Fibroblast of the aortic adventitia (primary cell): Measurements from ENCODE around the gene EDEM3. TPM values are rescaled to one million over a fixed set of nuclear protein-coding genes. Genes with fewer than 3 reads are reported as not detected.

Source experiments
- DNase-seq: peaks from one replicate; pipeline ENCODE4 v3.0.0-alpha.2; 2010; ENCODE audit warnings: low read depth
- H3K4me3 ChIP-seq: 2 replicates; pipeline ENCODE4 v1.5.1; 2011; ENCODE audit warnings: low read depth, mild to moderate bottlenecking, control low read depth, low read length, moderate library complexity
- total RNA-seq: library from RNA; depleted of rRNA; stranded (reverse); fragments of >200 nt; gene quantifications from 2 replicates; pipeline ENCODE4 v1.2.3, GENCODE V29; 2012; ENCODE audit warnings: low replicate concordance
- TF ChIP-seq, protein P1 (sequence below): IDR thresholded peaks from 2 replicates; pipeline ENCODE4 v1.5.1; 2011; ENCODE audit warnings: mild to moderate bottlenecking, low read length, control low read depth, inconsistent platforms; ENCODE audit not compliant: insufficient read depth

The EDEM3 gene
- total RNA-seq, 1 donor, result 47.0 TPM

DNA sequence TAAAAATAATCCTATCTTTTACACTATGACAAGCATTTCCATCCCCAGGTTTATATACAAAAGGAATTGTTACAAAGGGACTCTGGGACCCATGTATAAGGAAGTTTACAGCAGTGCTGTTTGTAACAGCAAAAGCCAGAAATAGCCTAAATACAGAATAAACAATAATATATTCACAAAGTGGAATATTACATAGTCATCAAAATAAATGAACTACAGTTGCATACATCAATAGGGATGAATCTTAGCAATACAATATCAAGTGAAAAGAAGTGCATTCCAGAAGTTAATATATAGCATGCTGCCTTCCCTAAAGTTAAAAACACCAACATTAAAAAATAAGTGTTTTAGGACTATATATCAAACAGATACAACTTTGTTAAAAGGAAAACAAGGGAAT is 77.3 kb downstream of the EDEM3 start:
- DNase-seq, result no peak
- no peak overlapping the region for H3K4me3 ChIP-seq
- TF ChIP-seq, protein P1, sequence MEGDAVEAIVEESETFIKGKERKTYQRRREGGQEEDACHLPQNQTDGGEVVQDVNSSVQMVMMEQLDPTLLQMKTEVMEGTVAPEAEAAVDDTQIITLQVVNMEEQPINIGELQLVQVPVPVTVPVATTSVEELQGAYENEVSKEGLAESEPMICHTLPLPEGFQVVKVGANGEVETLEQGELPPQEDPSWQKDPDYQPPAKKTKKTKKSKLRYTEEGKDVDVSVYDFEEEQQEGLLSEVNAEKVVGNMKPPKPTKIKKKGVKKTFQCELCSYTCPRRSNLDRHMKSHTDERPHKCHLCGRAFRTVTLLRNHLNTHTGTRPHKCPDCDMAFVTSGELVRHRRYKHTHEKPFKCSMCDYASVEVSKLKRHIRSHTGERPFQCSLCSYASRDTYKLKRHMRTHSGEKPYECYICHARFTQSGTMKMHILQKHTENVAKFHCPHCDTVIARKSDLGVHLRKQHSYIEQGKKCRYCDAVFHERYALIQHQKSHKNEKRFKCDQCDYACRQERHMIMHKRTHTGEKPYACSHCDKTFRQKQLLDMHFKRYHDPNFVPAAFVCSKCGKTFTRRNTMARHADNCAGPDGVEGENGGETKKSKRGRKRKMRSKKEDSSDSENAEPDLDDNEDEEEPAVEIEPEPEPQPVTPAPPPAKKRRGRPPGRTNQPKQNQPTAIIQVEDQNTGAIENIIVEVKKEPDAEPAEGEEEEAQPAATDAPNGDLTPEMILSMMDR, result no peak

DNA sequence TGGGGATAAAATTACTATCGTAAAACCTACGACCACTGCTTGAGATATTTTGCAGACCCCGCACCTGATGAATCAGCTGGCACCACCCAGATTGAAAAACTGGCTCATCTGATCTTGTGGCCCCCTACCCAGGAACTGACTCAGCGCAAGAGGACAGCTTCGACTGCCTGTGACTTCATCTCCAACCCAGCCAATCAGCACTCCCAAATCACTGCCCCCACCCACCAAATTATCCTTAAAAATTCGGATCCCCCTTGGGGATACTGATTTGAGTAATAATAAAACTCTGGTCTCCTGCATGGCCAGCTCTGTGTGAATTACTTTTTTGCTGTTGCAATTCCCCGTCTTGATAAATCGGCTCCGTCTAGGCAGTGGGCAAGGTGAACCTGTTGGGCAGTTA is 81.4 kb downstream of the EDEM3 start:
- H3K4me3 ChIP-seq, result no peak overlapping the region

DNA sequence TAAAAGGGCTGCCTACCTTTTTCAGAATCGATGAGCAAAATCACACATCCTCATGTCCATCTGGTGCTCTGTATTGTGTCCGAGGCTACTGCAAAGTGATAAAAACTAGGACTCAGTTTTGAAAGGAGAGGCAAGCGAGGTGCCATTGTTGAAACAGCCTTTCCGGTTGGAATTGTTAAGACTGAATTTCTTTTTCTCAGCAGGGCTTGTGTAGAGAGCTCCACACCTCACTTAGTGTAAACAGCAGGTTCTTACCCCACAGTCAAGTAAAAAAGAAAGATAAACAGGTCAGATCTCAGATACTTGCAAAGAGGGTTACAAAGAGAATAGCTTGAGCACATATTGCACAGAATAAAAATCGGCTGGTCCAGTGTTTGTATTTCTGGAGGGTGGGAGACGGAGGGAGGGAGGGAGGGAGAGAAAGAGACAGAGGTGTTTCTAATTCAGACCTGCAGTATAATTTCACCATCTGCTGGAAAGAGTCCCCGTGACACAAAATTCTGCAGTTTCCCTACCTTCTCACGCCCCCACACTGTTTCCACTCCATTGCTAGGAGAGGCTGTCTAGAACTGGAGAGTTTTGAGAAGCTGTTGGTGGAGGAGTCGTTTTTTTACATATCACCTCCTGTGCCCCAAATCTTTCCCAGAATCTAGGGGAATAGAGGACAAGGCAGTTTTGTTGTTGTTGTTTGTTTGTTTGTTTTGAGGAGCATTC is 82.5 kb downstream of the EDEM3 start:
- H3K4me3 ChIP-seq, result no peak overlapping the region
- DNase-seq, result no peak
- TF ChIP-seq, protein P1, result no peak

More for the DNA sequence above, 81.4 kb downstream of the EDEM3 start:
- TF ChIP-seq, protein P1, result no peak
- no peak for DNase-seq

DNA sequence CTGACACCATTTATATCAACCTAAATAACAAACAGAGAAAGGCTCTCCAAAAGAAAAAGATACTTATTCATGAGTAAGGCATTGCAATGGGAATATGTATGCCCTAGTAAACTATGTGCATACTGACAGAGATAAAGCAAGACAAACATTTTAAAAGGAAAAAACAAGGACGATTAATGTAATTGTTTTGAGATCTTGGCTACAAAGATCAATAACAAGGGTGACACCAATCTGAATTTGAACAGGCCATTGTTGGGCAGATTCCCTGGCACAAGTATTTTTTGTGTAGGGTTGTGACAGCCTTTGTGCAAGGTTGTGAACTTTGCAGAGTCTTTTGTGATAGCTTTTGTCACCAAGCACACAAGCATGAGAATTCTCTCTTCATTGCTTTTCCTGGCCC is 85.3 kb downstream of the EDEM3 start:
- DNase-seq, result no peak
- H3K4me3 ChIP-seq, result no peak overlapping the region
- TF ChIP-seq, protein P1, result no peak

DNA sequence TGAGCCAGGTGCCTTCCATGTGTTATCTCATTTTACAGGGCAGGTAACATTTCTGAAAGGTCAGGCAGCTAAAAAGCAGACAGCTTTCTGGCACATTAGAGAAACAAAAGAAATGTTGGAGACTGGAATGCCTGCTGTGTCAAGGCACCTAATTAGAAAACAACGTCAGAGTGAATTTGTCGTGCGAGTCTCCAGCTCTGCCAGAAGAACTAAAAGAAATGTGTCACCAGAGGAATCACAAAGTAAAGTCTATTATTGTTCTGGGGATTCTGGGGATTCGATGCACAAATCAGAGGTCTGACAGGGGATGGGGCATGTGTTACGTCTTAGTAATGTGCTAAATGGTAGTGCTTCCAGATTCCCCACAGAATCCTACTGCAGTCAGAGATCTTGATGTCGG is 89.3 kb downstream of the EDEM3 start:
- H3K4me3 ChIP-seq, result no peak overlapping the region
- DNase-seq, result no peak
- TF ChIP-seq, protein P1, result no peak

DNA sequence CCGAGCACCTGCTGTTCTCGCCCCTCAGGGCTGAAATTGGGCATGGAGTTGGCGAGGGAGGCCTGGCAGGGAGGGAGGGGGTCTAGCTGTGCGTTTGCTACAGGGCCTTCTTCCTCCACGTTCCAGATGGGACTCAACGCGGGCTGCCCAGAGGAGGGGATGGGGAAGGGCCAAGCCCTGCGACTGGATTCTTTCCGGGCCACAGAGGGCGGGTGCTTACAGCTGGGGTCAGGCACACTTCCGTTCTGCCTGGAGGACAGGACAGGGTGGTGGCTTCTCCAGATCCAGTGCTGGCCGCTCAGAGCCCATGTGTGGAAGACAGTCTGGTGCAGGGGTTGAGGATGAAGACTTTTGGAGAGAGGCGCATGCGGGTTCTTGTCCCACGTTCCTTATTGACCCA is 90.0 kb downstream of the EDEM3 start:
- TF ChIP-seq, protein P1, result no peak
- H3K4me3 ChIP-seq, result no peak overlapping the region
- no peak for DNase-seq
